GM12892 (cell line): ENCODE results near the gene VPS35L.

Source experiments
- POLR2AphosphoS5 ChIP-seq: IDR thresholded peaks from 2 replicates; pipeline ENCODE4 v1.6.1; 2011; ENCODE audit warnings: low read depth, low read length, control low read depth
- TAF1 ChIP-seq: IDR thresholded peaks from 2 replicates; pipeline ENCODE4 v1.6.1; 2011; ENCODE audit warnings: low read depth, mild to moderate bottlenecking, control low read depth, low read length, borderline replicate concordance

DNA sequence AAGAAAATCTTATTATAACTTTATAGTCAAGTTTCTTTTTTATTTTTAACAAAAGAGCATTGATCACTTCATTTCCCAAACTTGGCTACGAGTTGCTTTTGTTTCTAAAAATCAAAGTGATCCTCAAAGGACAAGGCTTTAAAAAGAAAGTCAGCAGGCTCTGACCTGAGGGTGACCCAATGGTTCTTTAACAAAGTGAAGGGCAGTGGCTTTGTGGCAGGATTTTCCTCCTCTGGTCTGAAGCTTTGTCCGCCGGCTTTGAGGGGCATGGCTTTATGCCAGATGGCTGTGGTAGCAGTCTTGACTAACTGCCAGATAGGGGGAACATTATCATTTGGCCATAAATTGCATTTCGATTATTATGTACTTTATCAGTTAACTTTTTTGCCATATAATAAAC is 191.1 kb downstream of the VPS35L start:
- TF ChIP-seq POLR2AphosphoS5: no peak
- no peak for TF ChIP-seq TAF1
